Pancreas (tissue), 10 donors: ENCODE measurements around the gene INS. TPM values are rescaled to one million over a fixed set of nuclear protein-coding genes. Genes with fewer than 3 reads are reported as not detected.

Experiments
- ATAC-seq, 4 donors: fragments of 200-7000 bp; cut with Tn5 transposase; one replicate each; pipeline versions ENCODE4 v1.8.0 to v1.9.1; 2020; ENCODE audit warnings: mild to moderate bottlenecking in 4 of 4, moderate library complexity in 4 of 4
- DNase-seq, 6 donors: peaks; one replicate each; pipeline ENCODE4 v3.0.0-alpha.2; 2020
- FAIRE-seq: peaks from 2 replicates; lab custom pipeline; 2012; peaks lifted over from hg19 to GRCh38; lab: Jason Lieb, UNC
- H3K27ac ChIP-seq, 4 donors: fragments of 200-600 bp; sonication (generic); 1 replicate in 3 of 4; 2 replicates in 1 of 4; pipeline versions ENCODE4 v1.5.0 to v1.8.0; 2020
- H3K27me3 ChIP-seq, 4 donors: fragments of 200-600 bp; one replicate each; pipeline ENCODE4 v1.8.0; 2021
- H3K36me3 ChIP-seq, 3 donors: fragments of 200-600 bp; sonication (generic) in 1 of 3; one replicate each; pipeline versions ENCODE4 v1.5.0 to v1.8.0; 2020 to 2021
- H3K4me1 ChIP-seq, 3 donors: fragments of 200-600 bp; one replicate each; pipeline ENCODE4 v1.8.0; 2021
- H3K4me3 ChIP-seq, 4 donors: fragments of 200-600 bp; sonication (generic) in 2 of 4; one replicate each; pipeline versions ENCODE4 v1.5.0 to v1.8.0; 2020 to 2021
- H3K9me3 ChIP-seq, 4 donors: fragments of 200-600 bp; one replicate each; pipeline ENCODE4 v1.8.0; 2021
- CTCF ChIP-seq, 4 donors: fragments of 200-600 bp; sonication (generic) in 3 of 4; IDR thresholded peaks; one replicate each; pipeline versions ENCODE4 v1.5.0 to v1.8.0; 2021; ENCODE audit warnings: antibody characterized with exemption in 4 of 4
- WGBS, 2 donors: extraction: QIAGEN DNeasy Blood & Tissue Kit; methylation state at CpG; one replicate each; pipeline ENCODE4 v1.1.7; 2013; 5-methylcytosine and 5-hydroxymethylcytosine counted together
- intact Hi-C, 3 donors: fragments of 100-400 bp; cut with DNase I; formaldehyde crosslinking; loops; one replicate each; pipeline versions ENCODE4 v1.11.1 to v1.14.2; 2022
- polyA plus RNA-seq, 2 donors: library from polyadenylated mRNA; stranded (reverse); fragments of 200-250 nt; gene quantifications; one replicate each; pipeline ENCODE4 v1.2.3, GENCODE V29; 2013
- total RNA-seq, 6 donors: library from RNA; stranded (reverse); fragmentation: NEBNext Ultra II Directional in 4 of 6; extraction: Animal tissue kit (Norgen Biotek cat#: 25700) in 4 of 6; gene quantifications; one replicate each; pipeline versions ENCODE4 v1.2.1 to v1.2.4, GENCODE V29; 2021 to 2023
- donor health status: healthy with polysubstance abuse.
- donor health status: DM: no; HTN: no; CAD: no; lungs with moderate emphysema.
- donor health status: DM: no; HTN: no; CAD: no.
- donor health status: control.
- donor health status: control.
- donor health status: Bipolar disorder and iron deficiency.
- donor health status: DM: yes; HTN: yes; CAD: no.
- donor health status: DM: no; HTN: no; CAD: no.
- donor health status: DM: no; HTN: no; CAD: no.
- donor health status: DM: yes; HTN: yes; CAD: no.

Gene INS
- total and polyA plus RNA-seq, 8 donors, result 1,425 to 145,342 (median 6,399) TPM

- Histone ChIP-seq H3K27me3 (no peaks in the 10 kb centered on the region), H3K4me3 (no peak overlapping the region), H3K27ac (no peak overlapping the region), H3K4me1 (no peaks in the 10 kb centered on the region), H3K9me3 (no peaks in the 10 kb centered on the region), H3K36me3 (no peaks in the 10 kb centered on the region)
- 66 to 76% methylated on average over 4 of the region's 4 CpGs for WGBS, 2 donors
- intact Hi-C loops, result no loop called here
- no peak for ATAC-seq
- no peak for DNase-seq
- no peak for TF ChIP-seq CTCF (IDR thresholded peaks at IDR 0.05)
- FAIRE-seq, result no peak
These were observed 42.3 kb downstream of the INS start for GRCh38 chr11:2118677-2119076.

- FAIRE-seq (no peak), DNase-seq (no peak), ATAC-seq (no peak)
- intact Hi-C loops, result no loop called here
- H3K27ac ChIP-seq, result no peak overlapping the region
- no peaks in the 10 kb centered on the region for H3K36me3 ChIP-seq
- H3K9me3 ChIP-seq, result no peaks in the 10 kb centered on the region
- H3K4me3 ChIP-seq, result no peak overlapping the region
- no peak for TF ChIP-seq CTCF (IDR thresholded peaks at IDR 0.05)
- H3K27me3 ChIP-seq, result no peaks in the 10 kb centered on the region
- H3K4me1 ChIP-seq, result no peaks in the 10 kb centered on the region
- WGBS, 2 donors, result 80 to 81% methylated on average over 1 of the region's 1 CpG
These were observed 44.3 kb downstream of the INS start for GRCh38 chr11:2116680-2117079.

- Histone ChIP-seq H3K9me3 (no peaks in the 10 kb centered on the region), H3K36me3 (no peaks in the 10 kb centered on the region), H3K4me3 (no peak overlapping the region), H3K4me1 (no peaks in the 10 kb centered on the region), H3K27me3 (no peaks in the 10 kb centered on the region), H3K27ac (no peak overlapping the region)
- no peak for ATAC-seq
- intact Hi-C loops, result no loop called here
- FAIRE-seq, result no peak
- TF ChIP-seq CTCF (IDR thresholded peaks at IDR 0.05), result no peak
- DNase-seq, result peak in 1 of 6 donors; percentile 40
- 95 to 97% methylated on average over 12 of the region's 12 CpGs for WGBS, 2 donors
These were observed 45.7 kb downstream of the INS start for GRCh38 chr11:2115308-2115707.

- no peaks in the 10 kb centered on the region for H3K27me3 ChIP-seq
- no peaks in the 10 kb centered on the region for H3K36me3 ChIP-seq
- DNase-seq (peak in 1 of 6 donors; percentile 51), FAIRE-seq (no peak), ATAC-seq (no peak)
- no peaks in the 10 kb centered on the region for H3K4me1 ChIP-seq
- WGBS, 2 donors, result 83 to 88% methylated on average over 31 to 32 of the region's 32 CpGs
- intact Hi-C loops, result no loop called here
- TF ChIP-seq CTCF (IDR thresholded peaks at IDR 0.05), result no peak
- no peak overlapping the region for H3K4me3 ChIP-seq
- no peak overlapping the region for H3K27ac ChIP-seq
- no peaks in the 10 kb centered on the region for H3K9me3 ChIP-seq
These were observed 46.4 kb downstream of the INS start for GRCh38 chr11:2114430-2115241.

GRCh38 chr11:2113776-2114175, 47.2 kb downstream of the INS start:
- Histone ChIP-seq H3K27me3 (no peaks in the 10 kb centered on the region), H3K27ac (no peak overlapping the region), H3K36me3 (no peaks in the 10 kb centered on the region), H3K9me3 (no peaks in the 10 kb centered on the region), H3K4me1 (no peaks in the 10 kb centered on the region), H3K4me3 (no peak overlapping the region)
- FAIRE-seq, result no peak
- intact Hi-C loops, result no loop called here
- WGBS, 2 donors, result 78 to 81% methylated on average over 11 of the region's 11 CpGs
- peak in 1 of 6 donors; percentile 16 for DNase-seq
- no peak for ATAC-seq
- TF ChIP-seq CTCF (IDR thresholded peaks at IDR 0.05), result no peak
